ENCODE data around the gene SLC35A1.

The SLC35A1 gene

DNA sequence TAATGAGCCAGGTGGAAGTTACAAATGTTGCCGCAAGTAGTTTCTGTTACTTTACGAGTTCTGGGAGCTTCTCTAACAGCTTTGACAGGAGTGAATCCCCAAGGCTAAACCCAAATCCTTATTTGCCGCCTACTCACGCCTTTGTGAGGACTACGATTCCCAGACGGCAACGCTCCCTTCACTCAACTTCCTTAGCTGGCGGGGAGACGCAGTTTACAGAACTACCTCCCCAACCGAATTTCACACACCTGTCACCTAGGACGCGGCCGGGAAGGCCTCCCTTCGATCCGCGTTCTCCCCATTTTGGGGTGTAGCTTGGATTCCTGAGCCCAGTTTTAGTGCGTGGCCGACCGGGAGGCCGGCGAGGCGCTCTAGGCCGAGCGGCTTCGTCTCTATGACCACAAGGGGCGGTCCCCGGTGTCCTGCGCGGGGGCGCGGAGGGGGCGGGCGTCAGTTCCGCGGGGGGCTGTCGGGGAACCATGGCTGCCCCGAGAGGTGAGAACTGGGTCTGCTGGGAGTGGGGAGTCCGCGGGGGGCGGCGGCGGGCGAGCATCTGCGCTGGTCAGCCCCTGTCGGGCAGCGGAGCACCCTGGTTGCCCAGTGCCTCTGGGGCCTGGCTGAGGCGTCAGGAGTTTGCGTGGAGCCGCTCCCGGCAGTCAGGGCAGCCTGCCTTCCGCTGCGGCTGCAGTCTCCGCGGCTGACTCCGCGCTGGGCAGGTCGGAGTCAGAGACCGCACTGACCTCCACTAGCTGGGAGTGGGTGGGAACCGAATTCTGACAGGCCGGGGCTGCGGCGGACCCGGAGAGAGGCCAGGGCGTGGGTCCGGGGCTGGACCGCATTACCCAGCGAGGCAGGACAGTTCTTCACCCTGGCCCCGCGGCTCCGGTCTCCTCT lies at the start of gene SLC35A1:
Gene SLC35A1, plus strand, starts transcription at position 450 of the 894 bp plus-strand sequence. Its CDS starts 30 bp downstream, at position 480.
- H4K20me1 ChIP-seq (ENCODE audit: insufficient read depth, low read length): no peaks in the 10 kb centered on the region
- TF ChIP-seq CTCF (IDR thresholded peaks at IDR 0.05; ENCODE audit: low read length) (0 out of 2 replicates have a peak, but pooled peaks have one; percentile 3), EZH2 (IDR thresholded peaks at IDR 0.05; ENCODE audit: borderline replicate concordance, low read length) (no peak)
- no peaks in the 10 kb centered on the region for H3K9me2 ChIP-seq (ENCODE audit: low read depth, low read length)
- H3K4me2 ChIP-seq (ENCODE audit: low read length): peak within 1 kb of the TSS; percentile 93
- H3K9me3 ChIP-seq (ENCODE audit: low read length): no peaks in the 10 kb centered on the region
- H2AFZ ChIP-seq (ENCODE audit: low read length): peak within 1 kb of the TSS; percentile 91; the same call in 1 of the 2 replicates
- H3K36me3 ChIP-seq (ENCODE audit: insufficient read depth, low read length): peaks cover 6% of the 10 kb centered on the region
- no peaks in the 10 kb centered on the region for H3K27me3 ChIP-seq (ENCODE audit: insufficient read depth, low read length)
- peaks cover 24% of the 10 kb centered on the region for H3K4me1 ChIP-seq (ENCODE audit: insufficient read depth, low read length, severe bottlenecking)
- peaks cover 12% of the 10 kb centered on the region; the same call in 1 of the 2 replicates for H3K79me2 ChIP-seq (ENCODE audit: insufficient read depth, low read length)
- H3F3A ChIP-seq (ENCODE audit: insufficient read depth, low read length): no peaks in the 10 kb centered on the region
- H3K27ac ChIP-seq (ENCODE audit: low read depth, low read length, poor library complexity, severe bottlenecking): peak within 1 kb of the TSS; percentile 50
- peak within 1 kb of the TSS; percentile 86 for H3K9ac ChIP-seq (ENCODE audit: low read length)
- peak within 1 kb of the TSS; percentile 79 for H3K4me3 ChIP-seq (ENCODE audit: low read depth, low read length, poor library complexity, severe bottlenecking)

GRCh38 chr6:87426789-87427188 lies 46.0 kb upstream of the SLC35A1 start:
- TF ChIP-seq EZH2 (IDR thresholded peaks at IDR 0.05; ENCODE audit: borderline replicate concordance, low read length) (no peak), CTCF (IDR thresholded peaks at IDR 0.05; ENCODE audit: low read length) (no peak)

GRCh38 chr6:87430499-87430898 lies 42.3 kb upstream of the SLC35A1 start:
- Histone ChIP-seq H3K79me2 (ENCODE audit: insufficient read depth, low read length) (no peaks in the 10 kb centered on the region), H3K4me2 (ENCODE audit: low read length) (no peak overlapping the region), H4K20me1 (ENCODE audit: insufficient read depth, low read length) (no peaks in the 10 kb centered on the region), H3K9me2 (ENCODE audit: low read depth, low read length) (no peaks in the 10 kb centered on the region), H3K9ac (ENCODE audit: low read length) (no peak overlapping the region), H3K4me1 (ENCODE audit: insufficient read depth, low read length, severe bottlenecking) (no peaks in the 10 kb centered on the region), H2AFZ (ENCODE audit: low read length) (no peak overlapping the region), H3K36me3 (ENCODE audit: insufficient read depth, low read length) (no peaks in the 10 kb centered on the region), H3K27ac (ENCODE audit: low read depth, low read length, poor library complexity, severe bottlenecking) (no peak overlapping the region), H3K4me3 (ENCODE audit: low read depth, low read length, poor library complexity, severe bottlenecking) (no peak overlapping the region), H3K9me3 (ENCODE audit: low read length) (no peaks in the 10 kb centered on the region), H3K27me3 (ENCODE audit: insufficient read depth, low read length) (no peaks in the 10 kb centered on the region), H3F3A (ENCODE audit: insufficient read depth, low read length) (no peaks in the 10 kb centered on the region)
- no peak for TF ChIP-seq CTCF (IDR thresholded peaks at IDR 0.05; ENCODE audit: low read length)
- TF ChIP-seq EZH2 (IDR thresholded peaks at IDR 0.05; ENCODE audit: borderline replicate concordance, low read length): no peak

More at GRCh38 chr6:87426789-87427188, 46.0 kb upstream of the SLC35A1 start:
- Histone ChIP-seq H3K4me1 (ENCODE audit: insufficient read depth, low read length, severe bottlenecking) (no peaks in the 10 kb centered on the region), H3K79me2 (ENCODE audit: insufficient read depth, low read length) (no peaks in the 10 kb centered on the region), H3F3A (ENCODE audit: insufficient read depth, low read length) (no peaks in the 10 kb centered on the region), H3K9ac (ENCODE audit: low read length) (no peak overlapping the region), H2AFZ (ENCODE audit: low read length) (no peak overlapping the region), H4K20me1 (ENCODE audit: insufficient read depth, low read length) (no peaks in the 10 kb centered on the region), H3K9me2 (ENCODE audit: low read depth, low read length) (no peaks in the 10 kb centered on the region), H3K27me3 (ENCODE audit: insufficient read depth, low read length) (no peaks in the 10 kb centered on the region), H3K27ac (ENCODE audit: low read depth, low read length, poor library complexity, severe bottlenecking) (no peak overlapping the region), H3K4me3 (ENCODE audit: low read depth, low read length, poor library complexity, severe bottlenecking) (no peak overlapping the region), H3K36me3 (ENCODE audit: insufficient read depth, low read length) (no peaks in the 10 kb centered on the region), H3K9me3 (ENCODE audit: low read length) (no peaks in the 10 kb centered on the region), H3K4me2 (ENCODE audit: low read length) (no peak overlapping the region)
